H9 (cell line): ENCODE results near the gene APCDD1L. TPM values are rescaled to one million over a fixed set of nuclear protein-coding genes. Genes with fewer than 3 reads are reported as not detected.

Source experiments
- DNase-seq: peaks from one replicate; pipeline ENCODE4 v3.0.0-alpha.2; 2017
- H2AFZ ChIP-seq: one replicate; pipeline ENCODE4 v1.6.1; 2013; ENCODE audit warnings: mild to moderate bottlenecking, low read length, control low read depth, moderate library complexity
- H2AK5ac ChIP-seq: 2 replicates; pipeline ENCODE4 v1.6.1; 2013; ENCODE audit warnings: low read length, control low read depth, mixed read lengths; ENCODE audit not compliant: insufficient read length
- H2BK120ac ChIP-seq: one replicate; pipeline ENCODE4 v1.6.1; 2013; ENCODE audit warnings: low read depth, mild to moderate bottlenecking, low read length, control low read depth, inconsistent platforms; ENCODE audit not compliant: poor library complexity, severe bottlenecking
- H2BK12ac ChIP-seq: 2 replicates; pipeline ENCODE4 v1.6.1; 2013; ENCODE audit warnings: low read length, control low read depth, mixed read lengths, low read depth; ENCODE audit not compliant: insufficient read length
- H2BK15ac ChIP-seq: 2 replicates; pipeline ENCODE4 v1.6.1; 2013; ENCODE audit warnings: low read depth, low read length, control low read depth
- H2BK20ac ChIP-seq: one replicate; pipeline ENCODE4 v1.6.1; 2013; ENCODE audit warnings: low read depth, mild to moderate bottlenecking, low read length, control low read depth, inconsistent platforms; ENCODE audit not compliant: poor library complexity, severe bottlenecking
- H2BK5ac ChIP-seq: 2 replicates; pipeline ENCODE4 v1.6.1; 2013; ENCODE audit warnings: low read length, control low read depth, mixed read lengths; ENCODE audit not compliant: insufficient read length
- H3K14ac ChIP-seq: 2 replicates; pipeline ENCODE4 v1.6.1; 2013; ENCODE audit warnings: low read length, control low read depth; ENCODE audit not compliant: insufficient read depth
- H3K18ac ChIP-seq: 2 replicates; pipeline ENCODE4 v1.6.1; 2013; ENCODE audit warnings: low read depth, mild to moderate bottlenecking, mixed read lengths, low read length, control low read depth; ENCODE audit not compliant: insufficient read length
- H3K23ac ChIP-seq: 2 replicates; pipeline ENCODE4 v1.6.1; 2013; ENCODE audit warnings: low read length, control low read depth, mixed read lengths, low read depth; ENCODE audit not compliant: insufficient read length
- H3K23me2 ChIP-seq: 2 replicates; pipeline ENCODE4 v1.6.1; 2013; ENCODE audit warnings: low read depth, mild to moderate bottlenecking, mixed read lengths, low read length, control low read depth; ENCODE audit not compliant: insufficient read length, poor library complexity, severe bottlenecking
- H3K27ac ChIP-seq: 2 replicates; pipeline ENCODE4 v1.5.1; 2013; ENCODE audit warnings: low read length, control low read depth, mixed read lengths, low read depth; ENCODE audit not compliant: insufficient read length
- H3K27me3 ChIP-seq: 2 replicates; pipeline ENCODE4 v1.6.1; 2013; ENCODE audit warnings: low read length, control low read depth, inconsistent platforms; ENCODE audit not compliant: insufficient read depth
- H3K4ac ChIP-seq: 2 replicates; pipeline ENCODE4 v1.6.1; 2013; ENCODE audit warnings: low read depth, mild to moderate bottlenecking, control low read depth, inconsistent platforms, low read length, moderate library complexity
- H3K4me1 ChIP-seq: 2 replicates; pipeline ENCODE4 v1.6.1; 2013; ENCODE audit warnings: low read length, control low read depth, inconsistent platforms; ENCODE audit not compliant: insufficient read depth
- H3K4me2 ChIP-seq: 2 replicates; pipeline ENCODE4 v1.6.1; 2013; ENCODE audit warnings: low read length, control low read depth, mixed read lengths; ENCODE audit not compliant: insufficient read length, insufficient read depth
- H3K56ac ChIP-seq: 2 replicates; pipeline ENCODE4 v1.6.1; 2013; ENCODE audit warnings: low read depth, mild to moderate bottlenecking, mixed read lengths, low read length, control low read depth; ENCODE audit not compliant: insufficient read length
- H3K79me1 ChIP-seq: 2 replicates; pipeline ENCODE4 v1.6.1; 2013; ENCODE audit warnings: low read depth, mild to moderate bottlenecking, moderate library complexity, low read length, control low read depth, inconsistent platforms; ENCODE audit not compliant: insufficient read depth, poor library complexity, severe bottlenecking
- H3K79me2 ChIP-seq: 2 replicates; pipeline ENCODE4 v1.6.1; 2013; ENCODE audit warnings: low read length, control low read depth, inconsistent platforms; ENCODE audit not compliant: insufficient read depth
- H3K9ac ChIP-seq: 2 replicates; pipeline ENCODE4 v1.6.1; 2013; ENCODE audit warnings: low read length, control low read depth, mixed read lengths; ENCODE audit not compliant: insufficient read length; ENCODE audit errors: extremely low read depth
- H3K9me3 ChIP-seq: one replicate; pipeline ENCODE4 v1.6.1; 2013; ENCODE audit warnings: low read depth, low read length, inconsistent platforms; ENCODE audit not compliant: control insufficient read depth
- H3T11ph ChIP-seq: one replicate; pipeline ENCODE4 v1.6.1; 2013; ENCODE audit warnings: mild to moderate bottlenecking, low read length, control low read depth, inconsistent platforms
- H4K20me1 ChIP-seq: one replicate; pipeline ENCODE4 v1.6.1; 2013; ENCODE audit not compliant: control insufficient read depth, insufficient read length, insufficient read depth
- H4K5ac ChIP-seq: 2 replicates; pipeline ENCODE4 v1.6.1; 2013; ENCODE audit warnings: low read depth, mild to moderate bottlenecking, mixed read lengths, low read length, control low read depth; ENCODE audit not compliant: insufficient read length
- H4K8ac ChIP-seq: replicated peaks from 2 replicates; pipeline ENCODE4 v1.6.1; 2013; ENCODE audit warnings: low read length, control low read depth, mixed read lengths, low read depth; ENCODE audit not compliant: insufficient read length
- H4K91ac ChIP-seq: 2 replicates; pipeline ENCODE4 v1.6.1; 2013; ENCODE audit warnings: low read depth, mild to moderate bottlenecking, moderate library complexity, mixed read lengths, low read length, control low read depth; ENCODE audit not compliant: insufficient read length
- H3K27ac Mint-ChIP-seq, 3 experiments: 2 replicates in 2 of 3; 3 replicates in 1 of 3; pipeline ENCODE4 v1.8.0; 2020 to 2021; ENCODE audit warnings: mixed read lengths in 3 of 3, mild to moderate bottlenecking in 1 of 3, moderate library complexity in 1 of 3
- H3K27me3 Mint-ChIP-seq: 2 replicates; pipeline ENCODE4 v1.8.0; 2021; ENCODE audit warnings: low read depth, mild to moderate bottlenecking, moderate library complexity, mixed read lengths
- H3K36me3 Mint-ChIP-seq, 3 experiments: 2 replicates in 2 of 3; 3 replicates in 1 of 3; pipeline ENCODE4 v1.8.0; 2020 to 2021; ENCODE audit warnings: low read depth in 3 of 3, mixed read lengths in 3 of 3; ENCODE audit not compliant: insufficient read depth in 1 of 3
- H3K4me1 Mint-ChIP-seq, 2 experiments: 2 replicates each; pipeline ENCODE4 v1.8.0; 2020; ENCODE audit warnings: mixed read lengths in 2 of 2
- H3K4me3 Mint-ChIP-seq, 2 experiments: 2 replicates in 1 of 2; 3 replicates in 1 of 2; pipeline ENCODE4 v1.8.0; 2020 to 2021; ENCODE audit warnings: mild to moderate bottlenecking in 2 of 2, mixed read lengths in 2 of 2, moderate library complexity in 1 of 2
- H3K9me3 Mint-ChIP-seq, 2 experiments: 2 replicates in 1 of 2; 3 replicates in 1 of 2; pipeline ENCODE4 v1.8.0; 2020; ENCODE audit warnings: mild to moderate bottlenecking in 2 of 2, mixed read lengths in 2 of 2, moderate library complexity in 1 of 2
- WGBS: extraction: QIAGEN DNeasy Blood & Tissue Kit; methylation state at CpG from one replicate; pipeline ENCODE4 v1.1.7; 2013; ENCODE audit warnings: missing lambda C conversion rate, low lambda C conversion rate, mixed read lengths; ENCODE audit not compliant: insufficient read length; ENCODE audit errors: extremely low coverage; 5-methylcytosine and 5-hydroxymethylcytosine counted together
- total RNA-seq: library from RNA; stranded (reverse); gene quantifications from 2 replicates; pipeline ENCODE4 v1.2.1, GENCODE V29; 2021
- TF ChIP-seq, protein P1 (sequence below): fragments of 200-600 bp; sonication (generic); conservative IDR thresholded peaks from 3 replicates; pipeline ENCODE4 v1.8.0; 2021; ENCODE audit warnings: antibody characterized with exemption, mild to moderate bottlenecking

Gene APCDD1L
- total RNA-seq, 1 experiment from 2014 or later: 0.68 TPM

DNA sequence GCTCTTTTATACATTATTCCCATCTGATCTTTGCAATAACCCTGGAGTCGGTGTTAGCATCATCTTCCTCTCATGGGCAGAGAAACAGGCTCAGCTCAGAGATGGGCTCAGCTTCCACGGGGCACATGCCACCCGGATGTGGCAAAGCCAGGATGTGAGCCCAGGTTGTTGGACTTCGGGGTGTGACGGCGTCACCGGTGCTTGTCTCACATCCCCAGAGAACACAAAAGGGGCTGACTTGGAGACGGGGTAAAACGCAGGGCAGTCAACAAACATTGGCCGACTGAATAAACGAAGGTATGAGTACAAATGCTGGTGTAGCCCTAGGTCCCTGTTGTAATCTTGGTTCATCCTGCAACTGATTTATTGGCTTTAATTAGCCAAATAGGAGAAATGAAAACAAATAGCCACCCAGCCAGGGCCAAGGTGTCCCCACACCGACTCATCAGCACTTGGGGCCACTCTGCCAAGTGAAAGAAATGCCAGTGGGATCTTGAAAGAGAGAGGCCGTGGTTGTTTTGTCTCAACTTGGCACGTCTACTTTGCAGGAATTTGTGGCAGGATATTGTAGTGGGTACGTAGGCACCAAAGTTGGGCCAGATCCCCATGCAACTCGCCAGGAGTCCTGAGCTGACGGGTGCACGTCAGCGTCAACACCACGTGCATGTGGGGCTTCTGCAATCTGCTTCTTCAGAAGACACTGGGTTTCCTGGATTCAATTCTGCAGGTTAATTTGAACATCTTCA lies 42.8 kb downstream of the APCDD1L start:
- Histone ChIP-seq H4K8ac (no peak overlapping the region), H2BK12ac (no peak overlapping the region), H3K56ac (no peak overlapping the region), H4K91ac (no peak overlapping the region), H3K18ac (no peak overlapping the region), H3K79me2 (no peaks in the 10 kb centered on the region), H3K79me1 (no peaks in the 10 kb centered on the region), H2BK120ac (no peak overlapping the region), H3T11ph (no peak overlapping the region), H3K14ac (no peak overlapping the region), H2BK5ac (no peak overlapping the region), H3K4me2 (no peak overlapping the region), H3K9me3 (no peaks in the 10 kb centered on the region), H4K20me1 (no peaks in the 10 kb centered on the region), H2AFZ (no peak overlapping the region), H3K23me2 (no peaks in the 10 kb centered on the region), H3K27ac (no peak overlapping the region), H4K5ac (no peak overlapping the region), H3K23ac (no peak overlapping the region), H3K27me3 (no peaks in the 10 kb centered on the region), H2BK20ac (no peak overlapping the region), H2BK15ac (no peak overlapping the region), H3K4ac (no peak overlapping the region), H3K9ac (no peak overlapping the region), H2AK5ac (no peak overlapping the region), H3K4me1 (no peaks in the 10 kb centered on the region)
- DNase-seq: no peak
- TF ChIP-seq, protein P1, sequence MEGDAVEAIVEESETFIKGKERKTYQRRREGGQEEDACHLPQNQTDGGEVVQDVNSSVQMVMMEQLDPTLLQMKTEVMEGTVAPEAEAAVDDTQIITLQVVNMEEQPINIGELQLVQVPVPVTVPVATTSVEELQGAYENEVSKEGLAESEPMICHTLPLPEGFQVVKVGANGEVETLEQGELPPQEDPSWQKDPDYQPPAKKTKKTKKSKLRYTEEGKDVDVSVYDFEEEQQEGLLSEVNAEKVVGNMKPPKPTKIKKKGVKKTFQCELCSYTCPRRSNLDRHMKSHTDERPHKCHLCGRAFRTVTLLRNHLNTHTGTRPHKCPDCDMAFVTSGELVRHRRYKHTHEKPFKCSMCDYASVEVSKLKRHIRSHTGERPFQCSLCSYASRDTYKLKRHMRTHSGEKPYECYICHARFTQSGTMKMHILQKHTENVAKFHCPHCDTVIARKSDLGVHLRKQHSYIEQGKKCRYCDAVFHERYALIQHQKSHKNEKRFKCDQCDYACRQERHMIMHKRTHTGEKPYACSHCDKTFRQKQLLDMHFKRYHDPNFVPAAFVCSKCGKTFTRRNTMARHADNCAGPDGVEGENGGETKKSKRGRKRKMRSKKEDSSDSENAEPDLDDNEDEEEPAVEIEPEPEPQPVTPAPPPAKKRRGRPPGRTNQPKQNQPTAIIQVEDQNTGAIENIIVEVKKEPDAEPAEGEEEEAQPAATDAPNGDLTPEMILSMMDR: no peak
- peaks cover 0 to 9% (median 5%) of the 10 kb centered on the region in 3 experiments; a peak in 4 of 7 replicates for H3K36me3 Mint-ChIP-seq
- H3K27me3 Mint-ChIP-seq: no peaks in the 10 kb centered on the region
- H3K4me3 Mint-ChIP-seq: no peak overlapping the region
- H3K27ac Mint-ChIP-seq: peak overlapping the region in 1 of 3 experiments; percentile 84; a peak in 1 of 7 replicates
- peaks cover 9 to 13% of the 10 kb centered on the region in 2 experiments; a peak in 4 of 5 replicates for H3K9me3 Mint-ChIP-seq
- no CpG with 5 or more reads among the region's 20 CpGs for WGBS
- peaks cover 3 to 12% of the 10 kb centered on the region in 2 experiments for H3K4me1 Mint-ChIP-seq
